ENCODE measurements around the gene FHAD1.

DNA sequence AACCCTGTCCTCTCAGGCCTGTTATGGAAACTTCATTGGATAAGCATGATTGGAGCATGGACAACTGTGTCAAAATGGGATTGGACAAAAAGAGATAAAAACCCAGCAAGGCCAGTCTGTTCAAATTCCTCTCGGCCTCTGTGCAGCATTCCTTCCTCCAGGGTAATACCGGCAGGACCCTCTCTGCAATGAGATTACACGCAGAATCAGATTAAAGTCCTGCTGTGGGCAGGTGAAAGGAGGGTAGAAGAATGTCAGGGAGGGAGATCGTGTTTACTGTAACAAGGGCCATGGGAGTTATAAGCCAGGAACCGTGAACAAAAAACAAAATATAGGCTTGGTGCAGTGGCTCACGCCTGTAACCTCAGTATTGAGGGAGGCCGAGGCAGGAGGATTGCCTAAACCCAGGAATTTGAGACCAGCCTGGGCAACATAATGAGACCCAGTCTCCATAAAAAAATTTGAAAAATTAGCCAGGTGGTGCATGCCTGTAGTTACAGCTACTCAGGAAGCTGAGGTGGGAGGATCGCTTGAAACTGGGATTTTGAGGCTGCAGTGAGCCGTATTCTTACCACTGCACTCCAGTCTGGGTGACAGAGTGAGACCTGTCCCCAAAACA is 157.0 kb downstream of the FHAD1 start:
- TF ChIP-seq, protein P1, sequence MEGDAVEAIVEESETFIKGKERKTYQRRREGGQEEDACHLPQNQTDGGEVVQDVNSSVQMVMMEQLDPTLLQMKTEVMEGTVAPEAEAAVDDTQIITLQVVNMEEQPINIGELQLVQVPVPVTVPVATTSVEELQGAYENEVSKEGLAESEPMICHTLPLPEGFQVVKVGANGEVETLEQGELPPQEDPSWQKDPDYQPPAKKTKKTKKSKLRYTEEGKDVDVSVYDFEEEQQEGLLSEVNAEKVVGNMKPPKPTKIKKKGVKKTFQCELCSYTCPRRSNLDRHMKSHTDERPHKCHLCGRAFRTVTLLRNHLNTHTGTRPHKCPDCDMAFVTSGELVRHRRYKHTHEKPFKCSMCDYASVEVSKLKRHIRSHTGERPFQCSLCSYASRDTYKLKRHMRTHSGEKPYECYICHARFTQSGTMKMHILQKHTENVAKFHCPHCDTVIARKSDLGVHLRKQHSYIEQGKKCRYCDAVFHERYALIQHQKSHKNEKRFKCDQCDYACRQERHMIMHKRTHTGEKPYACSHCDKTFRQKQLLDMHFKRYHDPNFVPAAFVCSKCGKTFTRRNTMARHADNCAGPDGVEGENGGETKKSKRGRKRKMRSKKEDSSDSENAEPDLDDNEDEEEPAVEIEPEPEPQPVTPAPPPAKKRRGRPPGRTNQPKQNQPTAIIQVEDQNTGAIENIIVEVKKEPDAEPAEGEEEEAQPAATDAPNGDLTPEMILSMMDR (IDR thresholded peaks at IDR 0.05): no peak
- no peak for TF ChIP-seq POLR2A (IDR thresholded peaks at IDR 0.05)

All from Peyer's patch (tissue), 4 donors.